ENCODE data around the gene ATP8A2.

The ATP8A2 gene

DNA sequence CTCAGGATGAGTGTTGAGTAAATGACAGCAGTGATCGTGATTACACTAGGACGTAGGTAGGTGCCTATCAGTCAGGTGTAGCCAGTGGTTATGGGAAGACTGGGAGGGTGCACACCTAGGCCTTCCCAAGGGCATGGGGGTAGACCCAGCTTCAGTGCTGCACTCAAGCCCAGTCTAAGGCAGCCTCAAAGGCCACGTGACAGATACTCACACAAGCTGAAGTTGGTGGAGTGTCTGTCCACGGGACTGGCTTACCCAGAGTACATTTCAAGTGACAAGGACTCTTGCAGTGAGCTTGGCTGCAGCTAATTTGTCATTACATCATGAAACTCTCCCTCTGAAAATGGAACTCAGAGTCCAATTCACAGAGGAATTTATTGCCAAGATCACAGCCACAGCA, 561.7 kb downstream of the ATP8A2 start:
- no peak for TF ChIP-seq ZFX (IDR thresholded peaks at IDR 0.05)
- TF ChIP-seq, protein P1, sequence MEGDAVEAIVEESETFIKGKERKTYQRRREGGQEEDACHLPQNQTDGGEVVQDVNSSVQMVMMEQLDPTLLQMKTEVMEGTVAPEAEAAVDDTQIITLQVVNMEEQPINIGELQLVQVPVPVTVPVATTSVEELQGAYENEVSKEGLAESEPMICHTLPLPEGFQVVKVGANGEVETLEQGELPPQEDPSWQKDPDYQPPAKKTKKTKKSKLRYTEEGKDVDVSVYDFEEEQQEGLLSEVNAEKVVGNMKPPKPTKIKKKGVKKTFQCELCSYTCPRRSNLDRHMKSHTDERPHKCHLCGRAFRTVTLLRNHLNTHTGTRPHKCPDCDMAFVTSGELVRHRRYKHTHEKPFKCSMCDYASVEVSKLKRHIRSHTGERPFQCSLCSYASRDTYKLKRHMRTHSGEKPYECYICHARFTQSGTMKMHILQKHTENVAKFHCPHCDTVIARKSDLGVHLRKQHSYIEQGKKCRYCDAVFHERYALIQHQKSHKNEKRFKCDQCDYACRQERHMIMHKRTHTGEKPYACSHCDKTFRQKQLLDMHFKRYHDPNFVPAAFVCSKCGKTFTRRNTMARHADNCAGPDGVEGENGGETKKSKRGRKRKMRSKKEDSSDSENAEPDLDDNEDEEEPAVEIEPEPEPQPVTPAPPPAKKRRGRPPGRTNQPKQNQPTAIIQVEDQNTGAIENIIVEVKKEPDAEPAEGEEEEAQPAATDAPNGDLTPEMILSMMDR (conservative IDR thresholded peaks at IDR 0.05) = no peak
- no peak overlapping the region for H3K27ac ChIP-seq

DNA sequence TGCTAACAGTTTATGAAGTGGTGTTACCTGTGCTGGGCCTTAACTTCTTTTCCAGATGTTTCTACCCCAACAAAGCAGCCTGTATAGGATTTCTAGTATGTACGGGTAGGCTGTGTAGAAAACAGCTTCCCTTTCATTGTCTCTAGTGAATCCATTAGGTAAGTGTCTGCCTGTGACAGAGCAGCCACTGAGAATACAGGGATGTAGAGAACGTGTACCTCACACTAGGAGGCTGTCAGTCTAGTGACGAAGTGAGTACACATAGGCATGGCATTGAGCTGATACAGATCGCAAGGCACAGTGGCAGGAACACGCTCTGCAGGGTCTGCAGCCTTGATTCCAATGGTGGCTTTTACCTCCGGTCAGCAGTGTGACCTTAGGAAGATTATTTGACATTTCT, 562.4 kb downstream of the ATP8A2 start:
- H3K27ac ChIP-seq = no peak overlapping the region
- TF ChIP-seq, protein P1 (conservative IDR thresholded peaks at IDR 0.05) = no peak
- no peak for TF ChIP-seq ZFX (IDR thresholded peaks at IDR 0.05)

DNA sequence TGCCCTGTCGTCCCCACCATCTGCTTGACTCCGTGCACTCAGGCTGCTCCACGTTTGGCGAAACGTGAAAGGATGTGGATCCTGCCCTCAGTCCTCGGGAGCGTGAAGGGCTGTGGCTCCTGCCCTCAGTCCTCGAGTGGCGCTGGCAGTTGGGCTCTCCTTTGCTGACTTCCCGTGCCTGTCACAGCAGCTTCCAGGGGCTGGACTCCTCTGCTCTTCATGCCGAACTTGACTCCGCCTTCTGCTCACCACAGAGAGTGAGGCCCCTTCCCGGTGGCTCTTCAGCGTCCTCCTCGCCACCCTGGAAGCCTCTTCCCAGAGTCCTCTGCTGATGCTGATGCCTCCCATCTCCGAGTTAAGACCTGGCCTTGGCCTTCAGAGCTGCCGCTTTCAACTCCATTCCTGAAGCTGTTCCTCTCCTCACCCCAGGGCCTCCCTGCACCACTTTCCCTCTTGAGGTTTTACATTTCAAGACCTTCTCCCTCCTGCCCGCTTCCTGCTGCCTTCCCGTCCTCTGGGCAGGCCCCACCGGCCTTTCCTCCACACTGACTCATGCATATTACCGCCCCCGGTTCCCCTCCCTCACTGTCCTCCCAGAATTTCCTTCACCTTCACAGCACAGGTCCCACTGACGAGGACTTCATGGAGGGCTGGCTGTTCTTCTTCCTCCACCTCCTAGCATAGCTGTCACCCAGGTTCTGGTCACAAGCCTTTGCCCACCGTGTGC, 568.4 kb downstream of the ATP8A2 start:
- TF ChIP-seq, protein P1 (conservative IDR thresholded peaks at IDR 0.05) = no peak
- H3K27ac ChIP-seq = no peak overlapping the region

DNA sequence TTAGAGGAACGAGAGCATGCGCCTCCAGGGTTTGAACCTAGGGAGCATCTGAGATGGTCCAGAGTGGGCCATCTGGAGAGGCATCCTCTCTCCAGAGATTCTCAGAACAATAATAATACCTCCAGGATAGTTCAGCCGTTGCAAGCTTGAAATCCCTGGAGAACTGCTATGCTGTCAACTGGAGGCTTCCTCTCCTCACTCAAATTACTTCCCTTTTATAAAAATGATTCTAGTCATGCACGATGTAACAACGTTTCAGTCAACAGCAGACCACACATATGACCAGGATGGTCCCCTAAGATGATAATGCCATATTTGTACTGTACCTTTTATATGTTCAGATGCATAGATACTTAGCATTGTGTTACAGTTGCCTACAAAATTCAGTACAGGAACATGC, 571.3 kb downstream of the ATP8A2 start:
- TF ChIP-seq ZFX (IDR thresholded peaks at IDR 0.05) = no peak
- TF ChIP-seq, protein P1 (conservative IDR thresholded peaks at IDR 0.05) = no peak
- no peak overlapping the region for H3K27ac ChIP-seq

DNA sequence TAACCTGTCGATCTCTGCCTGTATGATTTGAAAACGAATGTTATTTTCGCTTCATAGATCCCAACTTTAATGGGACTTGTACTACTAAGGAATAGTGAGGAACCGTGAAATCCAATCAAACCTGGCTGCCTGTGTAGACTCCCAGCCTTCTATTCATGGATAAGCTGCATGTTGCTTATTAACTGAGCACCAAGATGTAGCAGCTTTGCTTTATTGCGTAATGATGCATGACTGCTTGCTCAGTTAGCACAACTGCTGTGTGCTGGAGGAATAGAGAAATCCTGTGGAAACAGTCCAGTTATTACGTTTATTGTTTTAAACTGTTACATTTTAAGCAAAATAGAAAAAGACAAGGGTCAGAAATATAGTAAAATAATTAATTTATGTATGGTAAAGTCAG, 571.9 kb downstream of the ATP8A2 start:
- TF ChIP-seq, protein P1 (conservative IDR thresholded peaks at IDR 0.05) = no peak
- no peak for TF ChIP-seq ZFX (IDR thresholded peaks at IDR 0.05)
- H3K27ac ChIP-seq = no peak overlapping the region

DNA sequence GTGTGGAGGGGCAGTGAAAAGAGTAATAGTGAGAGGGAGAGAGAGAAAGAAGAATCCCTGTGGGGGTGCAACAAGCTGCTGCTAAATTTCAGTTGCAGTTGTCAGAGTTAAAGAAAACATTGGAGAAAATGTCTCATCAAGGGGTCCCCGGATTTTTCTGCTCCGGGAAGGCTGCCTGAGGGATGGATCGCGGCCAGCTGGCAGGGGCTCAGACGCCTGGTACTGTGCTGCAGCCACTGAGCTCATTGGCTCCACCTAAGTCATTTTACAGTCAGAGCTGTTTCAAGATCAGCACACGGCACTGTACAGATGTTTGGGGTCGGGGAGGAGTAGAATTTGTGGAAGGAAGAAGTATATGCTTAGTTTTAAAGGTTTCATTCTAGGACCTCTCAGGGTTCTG, 573.8 kb downstream of the ATP8A2 start:
- TF ChIP-seq ZFX (IDR thresholded peaks at IDR 0.05) = no peak
- TF ChIP-seq, protein P1 (conservative IDR thresholded peaks at IDR 0.05) = no peak
- H3K27ac ChIP-seq = no peak overlapping the region

DNA sequence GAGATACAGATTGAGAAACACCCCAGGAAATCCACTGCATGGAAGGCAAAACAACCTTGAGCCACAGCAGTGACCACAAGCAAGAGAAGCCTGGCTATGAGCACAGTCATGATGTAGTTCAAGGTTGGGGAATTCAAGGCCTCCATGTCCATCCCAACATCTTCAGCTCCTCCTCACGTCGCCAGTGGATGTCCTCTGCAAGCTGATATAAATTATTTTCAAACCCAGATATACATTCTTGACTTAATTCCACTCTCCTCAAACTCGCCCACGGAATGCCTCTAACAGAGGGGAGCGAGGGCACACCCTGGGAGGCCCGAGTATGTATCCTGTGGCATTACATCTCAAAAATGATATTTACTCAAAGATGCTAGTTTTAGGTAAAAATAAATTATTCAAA, 574.5 kb downstream of the ATP8A2 start:
- TF ChIP-seq, protein P1 (conservative IDR thresholded peaks at IDR 0.05) = no peak
- TF ChIP-seq ZFX (IDR thresholded peaks at IDR 0.05) = no peak

More for the DNA sequence above, 574.5 kb downstream of the ATP8A2 start:
- no peak overlapping the region for H3K27ac ChIP-seq
